Activated CD8-positive, alpha-beta T cell treated with anti-CD3 and anti-CD28 coated beads for 36 hours (primary cell): Measurements from ENCODE around the gene PRKN. TPM values are rescaled to one million over a fixed set of nuclear protein-coding genes. Genes with fewer than 3 reads are reported as not detected.

ENCODE experiments used
- ATAC-seq: fragments of 200-7000 bp; cut with Tn5 transposase; one replicate; pipeline ENCODE4 v1.10.0; 2021; ENCODE audit warnings: mild to moderate bottlenecking, moderate library complexity
- CTCF ChIA-PET: fragments of 350-600 bp; sonication (Branson Sonifier 250); formaldehyde crosslinking; loops from one replicate; lab custom pipeline; 2021; ENCODE audit warnings: antibody characterized with exemption; lab: Charles Lee
- POLR2A ChIA-PET: fragments of 350-600 bp; sonication (Branson Sonifier 250); formaldehyde crosslinking; loops from one replicate; lab custom pipeline; 2021; ENCODE audit warnings: antibody characterized with exemption; lab: Charles Lee
- DNase-seq: peaks from one replicate; pipeline ENCODE4 v3.0.0-alpha.2; 2020
- H3K27ac Mint-ChIP-seq: one replicate; pipeline ENCODE4 v1.8.0; 2021; ENCODE audit warnings: mild to moderate bottlenecking, mixed read lengths
- H3K27me3 Mint-ChIP-seq: one replicate; pipeline ENCODE4 v1.8.0; 2021; ENCODE audit warnings: mixed read lengths
- H3K36me3 Mint-ChIP-seq: one replicate; pipeline ENCODE4 v1.8.0; 2021; ENCODE audit warnings: low read depth, mixed read lengths
- H3K4me1 Mint-ChIP-seq: one replicate; pipeline ENCODE4 v1.8.0; 2021; ENCODE audit warnings: low read depth, mixed read lengths
- H3K4me3 Mint-ChIP-seq: one replicate; pipeline ENCODE4 v1.8.0; 2021; ENCODE audit warnings: mild to moderate bottlenecking, moderate library complexity, mixed read lengths
- H3K9me3 Mint-ChIP-seq: one replicate; pipeline ENCODE4 v1.8.0; 2021; ENCODE audit warnings: mixed read lengths
- intact Hi-C: fragments of 100-400 bp; cut with micrococcal nuclease; formaldehyde crosslinking; loops from one replicate; pipeline ENCODE4 v1.10.0; 2022
- total RNA-seq, 2 experiments: library from RNA; stranded (reverse); gene quantifications; one replicate each; pipeline ENCODE4 v1.2.3, GENCODE V29; 2021
- TF ChIP-seq, protein P1 (sequence below): fragments of 200-600 bp; IDR thresholded peaks from one replicate; pipeline ENCODE4 v1.8.0; 2022; ENCODE audit warnings: antibody characterized with exemption, mild to moderate bottlenecking

The PRKN gene
- total RNA-seq, 2 experiments from 2014 or later: 1.2 to 1.4 TPM

DNA sequence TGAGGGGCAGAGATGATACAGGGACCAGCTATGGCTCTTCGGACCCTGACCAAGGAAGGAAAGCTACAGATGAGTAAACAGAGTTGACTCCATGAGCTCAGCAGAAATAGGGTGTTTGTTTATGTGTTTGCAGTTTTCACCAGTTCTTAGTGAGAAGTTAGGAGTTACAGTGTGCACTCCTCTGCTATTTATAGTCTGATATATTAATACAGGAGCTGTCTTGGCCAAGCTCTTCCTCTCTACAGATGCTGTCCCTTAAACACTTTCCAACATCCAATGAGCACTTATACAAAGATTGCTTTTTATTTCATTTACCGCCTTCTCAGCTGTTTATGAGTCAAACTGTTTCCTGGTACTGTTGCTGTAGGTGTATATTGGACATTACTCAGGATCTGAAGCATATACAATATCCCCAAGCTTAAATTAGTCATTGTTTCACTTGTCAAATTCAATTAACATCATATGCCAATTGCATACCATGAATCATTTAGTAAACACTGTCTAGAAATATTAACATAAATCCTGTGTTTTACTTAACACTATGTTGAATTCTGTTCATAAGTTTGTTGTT is 618.0 kb downstream of the PRKN start:
- TF ChIP-seq, protein P1, sequence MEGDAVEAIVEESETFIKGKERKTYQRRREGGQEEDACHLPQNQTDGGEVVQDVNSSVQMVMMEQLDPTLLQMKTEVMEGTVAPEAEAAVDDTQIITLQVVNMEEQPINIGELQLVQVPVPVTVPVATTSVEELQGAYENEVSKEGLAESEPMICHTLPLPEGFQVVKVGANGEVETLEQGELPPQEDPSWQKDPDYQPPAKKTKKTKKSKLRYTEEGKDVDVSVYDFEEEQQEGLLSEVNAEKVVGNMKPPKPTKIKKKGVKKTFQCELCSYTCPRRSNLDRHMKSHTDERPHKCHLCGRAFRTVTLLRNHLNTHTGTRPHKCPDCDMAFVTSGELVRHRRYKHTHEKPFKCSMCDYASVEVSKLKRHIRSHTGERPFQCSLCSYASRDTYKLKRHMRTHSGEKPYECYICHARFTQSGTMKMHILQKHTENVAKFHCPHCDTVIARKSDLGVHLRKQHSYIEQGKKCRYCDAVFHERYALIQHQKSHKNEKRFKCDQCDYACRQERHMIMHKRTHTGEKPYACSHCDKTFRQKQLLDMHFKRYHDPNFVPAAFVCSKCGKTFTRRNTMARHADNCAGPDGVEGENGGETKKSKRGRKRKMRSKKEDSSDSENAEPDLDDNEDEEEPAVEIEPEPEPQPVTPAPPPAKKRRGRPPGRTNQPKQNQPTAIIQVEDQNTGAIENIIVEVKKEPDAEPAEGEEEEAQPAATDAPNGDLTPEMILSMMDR: no peak
- H3K4me3 Mint-ChIP-seq: no peak overlapping the region
- ATAC-seq (no peak), DNase-seq (no peak)
- peaks cover 1% of the 10 kb centered on the region for H3K36me3 Mint-ChIP-seq
- no peaks in the 10 kb centered on the region for H3K4me1 Mint-ChIP-seq
- no peaks in the 10 kb centered on the region for H3K27me3 Mint-ChIP-seq
- intact Hi-C loops: no loop called here
- ChIA-PET POLR2A (no interaction called here), CTCF (no interaction called here)
- H3K27ac Mint-ChIP-seq: no peak overlapping the region
- H3K9me3 Mint-ChIP-seq: peaks cover 6% of the 10 kb centered on the region

DNA sequence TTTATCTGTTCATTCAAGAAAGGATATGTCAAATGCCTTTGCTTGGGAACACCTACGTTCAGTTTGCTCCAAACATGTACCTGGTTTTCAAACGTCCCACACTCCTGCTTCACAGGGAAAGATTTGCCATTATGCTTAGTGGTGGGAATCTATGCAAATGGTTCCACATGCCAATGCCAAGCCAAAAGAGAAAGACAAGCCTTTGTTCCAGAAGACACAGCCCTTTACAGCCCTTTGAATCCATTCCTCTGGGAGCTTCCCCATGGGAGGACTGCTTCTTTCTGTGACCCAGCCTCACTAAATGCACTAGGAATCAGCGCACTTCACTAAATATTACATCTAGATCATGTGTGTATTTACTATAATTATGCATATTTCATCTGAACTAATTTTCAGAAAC is 619.5 kb downstream of the PRKN start:
- no peaks in the 10 kb centered on the region for H3K36me3 Mint-ChIP-seq
- intact Hi-C loops: no loop called here
- no peak for ATAC-seq
- H3K27ac Mint-ChIP-seq: no peak overlapping the region
- H3K27me3 Mint-ChIP-seq: no peaks in the 10 kb centered on the region
- H3K4me1 Mint-ChIP-seq: no peaks in the 10 kb centered on the region
- TF ChIP-seq, protein P1: no peak
- peaks cover 6% of the 10 kb centered on the region for H3K9me3 Mint-ChIP-seq
- no peak for DNase-seq
- ChIA-PET CTCF (no interaction called here), POLR2A (no interaction called here)
- no peak overlapping the region for H3K4me3 Mint-ChIP-seq

DNA sequence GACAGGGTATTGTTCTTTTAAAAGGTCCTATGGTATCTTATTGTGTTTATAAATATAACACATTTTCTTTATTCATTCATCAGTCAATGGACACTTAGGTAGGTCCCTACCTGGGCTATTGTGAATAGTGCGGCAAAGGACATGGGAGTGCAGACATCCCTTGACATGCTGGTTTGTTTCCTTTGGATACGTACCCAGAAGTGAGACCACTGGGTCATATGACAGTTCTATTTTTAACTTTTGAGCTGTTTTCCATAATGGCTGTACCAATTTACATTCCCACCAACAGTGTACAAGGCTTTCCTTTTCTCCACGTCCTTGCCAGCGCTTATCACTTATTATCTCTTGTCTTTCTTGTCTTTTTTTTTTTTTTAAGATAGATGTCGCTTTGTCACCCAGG is 627.5 kb downstream of the PRKN start:
- TF ChIP-seq, protein P1: no peak
- H3K4me3 Mint-ChIP-seq: no peak overlapping the region
- ATAC-seq (no peak), DNase-seq (no peak)
- POLR2A ChIA-PET: no interaction called here
- CTCF ChIA-PET: no interaction called here
- peaks cover 2% of the 10 kb centered on the region for H3K36me3 Mint-ChIP-seq
- H3K27ac Mint-ChIP-seq: no peak overlapping the region
- peaks cover 3% of the 10 kb centered on the region for H3K4me1 Mint-ChIP-seq
- intact Hi-C loops: no loop called here
- H3K27me3 Mint-ChIP-seq: no peaks in the 10 kb centered on the region
- peaks cover 16% of the 10 kb centered on the region for H3K9me3 Mint-ChIP-seq

DNA sequence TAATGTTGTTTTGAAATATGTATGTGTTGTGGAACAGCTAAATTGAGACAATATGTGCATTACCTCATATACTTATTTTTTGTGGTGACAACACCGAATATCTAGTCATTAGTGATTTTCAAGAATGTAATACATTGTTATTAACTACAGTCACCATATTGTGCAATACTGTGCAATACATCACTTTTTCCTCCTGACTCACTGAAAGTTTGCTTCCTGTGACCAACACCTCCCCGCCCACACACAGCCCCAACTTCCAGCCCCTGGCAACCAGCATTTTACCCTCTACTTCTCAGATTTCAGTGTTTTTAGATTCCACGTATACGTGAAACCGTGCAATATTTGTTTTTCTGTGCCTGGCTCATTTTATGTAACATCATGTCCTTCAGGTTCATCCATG is 627.9 kb downstream of the PRKN start:
- ChIA-PET POLR2A (interaction anchor here (0.6 kb wide), 1 partner anchor 973 kb away, joined by 5 read pairs; no protein-coding TSS in a partner anchor), CTCF (no interaction called here)
- intact Hi-C loops: no loop called here
- Mint-ChIP-seq H3K4me1 (peaks cover 3% of the 10 kb centered on the region), H3K4me3 (no peak overlapping the region), H3K36me3 (peaks cover 2% of the 10 kb centered on the region), H3K9me3 (peaks cover 17% of the 10 kb centered on the region), H3K27ac (no peak overlapping the region), H3K27me3 (no peaks in the 10 kb centered on the region)
- ATAC-seq (peak; percentile 51), DNase-seq (peak; percentile 77)
- TF ChIP-seq, protein P1: no peak

DNA sequence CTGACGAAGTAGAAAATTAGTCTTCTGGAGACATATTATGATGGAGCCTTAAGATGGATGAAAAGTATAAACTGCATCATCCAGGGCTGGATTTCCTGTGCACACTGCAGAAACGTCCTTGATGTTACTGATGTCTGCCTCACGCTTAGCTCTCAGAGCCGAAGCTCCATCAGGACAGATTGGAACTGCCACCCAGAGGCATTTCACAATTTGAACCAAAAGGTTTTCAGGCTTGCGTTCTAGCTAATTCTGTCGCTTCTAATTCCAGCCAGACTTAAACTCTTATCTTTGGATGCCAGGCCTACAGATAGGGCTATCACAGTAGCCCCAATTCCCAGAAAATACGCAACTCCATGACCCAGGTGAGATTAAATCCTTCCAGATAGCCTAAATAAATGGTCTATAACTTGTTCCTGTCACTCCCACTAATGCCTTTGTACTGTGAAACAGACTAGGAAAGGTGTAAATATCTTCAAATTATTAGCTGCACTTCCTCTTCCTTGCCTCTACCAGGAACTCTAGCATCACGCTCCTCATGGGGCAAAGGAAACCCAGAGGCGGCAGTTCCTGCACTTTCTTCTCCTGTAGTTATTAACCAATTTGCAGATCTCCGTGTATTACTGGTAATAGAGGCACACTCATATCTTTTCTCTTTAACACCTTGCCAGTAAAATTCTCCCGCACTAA is 634.6 kb downstream of the PRKN start:
- Mint-ChIP-seq H3K4me1 (no peaks in the 10 kb centered on the region), H3K27me3 (no peaks in the 10 kb centered on the region), H3K9me3 (peaks cover 10% of the 10 kb centered on the region), H3K27ac (no peak overlapping the region), H3K36me3 (peaks cover 3% of the 10 kb centered on the region), H3K4me3 (no peak overlapping the region)
- no peak for DNase-seq
- ChIA-PET CTCF (no interaction called here), POLR2A (no interaction called here)
- intact Hi-C loops: no loop called here
- TF ChIP-seq, protein P1: no peak
- no peak for ATAC-seq
